WI38 (cell line): Measurements from ENCODE around the gene CSNK2A3.

Source experiments
- H3K4me3 ChIP-seq: 2 replicates; pipeline ENCODE4 v1.5.1; 2011; ENCODE audit warnings: low read depth, mild to moderate bottlenecking, control low read depth, low read length
- CTCF ChIP-seq: IDR thresholded peaks from 2 replicates; pipeline ENCODE4 v1.5.1; 2012; ENCODE audit warnings: low read depth, mild to moderate bottlenecking, control low read depth, low read length

The CSNK2A3 gene

DNA sequence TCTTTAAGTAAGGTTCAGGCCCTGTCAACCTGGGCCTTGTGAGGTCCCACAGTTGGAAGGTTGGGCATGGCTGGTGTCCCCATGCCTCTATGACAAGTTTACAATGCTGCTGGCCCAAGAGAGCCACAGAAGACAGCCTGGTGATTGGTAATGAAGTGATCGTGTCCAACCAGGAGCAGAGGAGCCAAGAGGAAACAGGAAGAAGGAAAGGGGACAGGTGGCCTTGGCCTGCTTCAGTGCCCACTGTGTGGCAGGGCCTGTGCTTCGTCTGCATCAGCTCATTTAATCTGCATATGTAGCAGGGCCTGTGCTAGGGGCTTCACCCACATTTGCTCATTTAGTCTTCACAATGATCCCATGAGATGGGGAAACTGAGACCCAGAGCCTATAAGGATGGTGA, 42.1 kb upstream of the CSNK2A3 start:
- TF ChIP-seq CTCF, result no peak
- H3K4me3 ChIP-seq, result no peak overlapping the region

DNA sequence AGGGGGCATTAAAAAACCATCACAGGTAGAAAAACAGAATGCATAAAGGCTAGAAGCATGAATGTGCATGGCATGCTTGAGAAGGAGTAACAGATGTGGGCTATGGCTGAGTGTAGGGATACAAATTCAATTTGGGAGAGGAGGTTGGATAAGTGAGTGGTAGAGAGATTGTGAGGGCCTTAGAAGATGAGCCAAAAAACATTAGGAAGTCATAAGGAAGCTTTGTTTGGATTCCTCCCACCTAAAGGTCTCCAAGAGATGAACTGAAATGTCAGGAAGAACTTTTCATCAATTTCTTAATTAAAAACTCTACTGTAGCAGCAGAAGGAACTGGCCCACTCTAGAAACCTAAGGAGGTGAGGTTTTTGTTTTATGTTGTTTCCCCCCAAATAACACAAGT, 41.2 kb upstream of the CSNK2A3 start:
- H3K4me3 ChIP-seq, result no peak overlapping the region
- no peak for TF ChIP-seq CTCF

DNA sequence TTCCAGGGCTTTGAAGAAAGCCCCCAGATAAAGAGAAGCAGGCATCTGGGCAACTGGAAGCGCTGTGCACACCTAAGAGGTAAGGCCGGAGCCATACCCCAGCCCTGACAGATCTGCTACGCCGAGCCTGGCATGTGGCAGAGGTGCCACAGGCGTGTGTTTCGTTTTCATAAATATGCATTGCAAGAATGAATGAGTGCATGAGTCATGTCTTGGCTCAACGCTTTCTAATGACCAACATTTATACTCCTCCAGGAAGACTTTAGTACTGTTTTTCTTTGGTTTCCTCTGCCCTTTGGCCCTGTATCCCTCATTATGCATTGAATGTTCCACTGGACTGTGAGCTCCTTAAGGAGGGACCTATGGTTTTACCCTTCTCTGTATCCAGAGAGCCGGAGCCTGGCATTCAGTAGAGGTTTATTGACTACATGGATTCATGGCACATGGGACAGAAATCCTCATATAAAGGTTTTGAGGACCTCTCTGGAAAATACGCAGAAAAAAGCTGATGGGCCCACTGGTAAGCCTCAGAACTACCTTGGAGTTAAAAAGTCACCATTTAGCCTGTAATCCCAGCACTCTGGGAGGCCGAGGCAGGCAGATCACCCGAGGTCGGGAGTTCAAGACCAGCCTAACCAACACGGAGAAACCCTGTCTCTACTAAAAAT, 38.9 kb upstream of the CSNK2A3 start:
- H3K4me3 ChIP-seq, result no peak overlapping the region
- TF ChIP-seq CTCF, result no peak

DNA sequence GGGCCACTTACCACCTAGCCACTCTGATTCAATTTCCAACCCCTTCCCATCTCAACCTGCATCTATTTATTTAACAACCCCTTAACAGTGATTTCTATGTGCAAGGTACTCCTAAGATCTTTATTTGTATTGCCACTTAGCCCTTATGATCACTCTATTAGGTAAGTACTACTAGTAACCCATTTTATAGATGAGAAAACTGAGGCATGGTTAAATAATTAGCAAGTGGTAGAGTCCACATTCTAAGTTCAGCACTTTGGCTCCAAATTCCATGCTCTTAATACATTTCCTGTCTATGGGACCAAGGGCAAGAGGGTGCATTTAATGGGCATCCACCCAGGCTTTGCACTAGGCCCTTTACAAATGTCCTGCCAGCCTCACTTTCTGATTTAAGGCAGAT, 38.1 kb upstream of the CSNK2A3 start:
- no peak overlapping the region for H3K4me3 ChIP-seq
- no peak for TF ChIP-seq CTCF

DNA sequence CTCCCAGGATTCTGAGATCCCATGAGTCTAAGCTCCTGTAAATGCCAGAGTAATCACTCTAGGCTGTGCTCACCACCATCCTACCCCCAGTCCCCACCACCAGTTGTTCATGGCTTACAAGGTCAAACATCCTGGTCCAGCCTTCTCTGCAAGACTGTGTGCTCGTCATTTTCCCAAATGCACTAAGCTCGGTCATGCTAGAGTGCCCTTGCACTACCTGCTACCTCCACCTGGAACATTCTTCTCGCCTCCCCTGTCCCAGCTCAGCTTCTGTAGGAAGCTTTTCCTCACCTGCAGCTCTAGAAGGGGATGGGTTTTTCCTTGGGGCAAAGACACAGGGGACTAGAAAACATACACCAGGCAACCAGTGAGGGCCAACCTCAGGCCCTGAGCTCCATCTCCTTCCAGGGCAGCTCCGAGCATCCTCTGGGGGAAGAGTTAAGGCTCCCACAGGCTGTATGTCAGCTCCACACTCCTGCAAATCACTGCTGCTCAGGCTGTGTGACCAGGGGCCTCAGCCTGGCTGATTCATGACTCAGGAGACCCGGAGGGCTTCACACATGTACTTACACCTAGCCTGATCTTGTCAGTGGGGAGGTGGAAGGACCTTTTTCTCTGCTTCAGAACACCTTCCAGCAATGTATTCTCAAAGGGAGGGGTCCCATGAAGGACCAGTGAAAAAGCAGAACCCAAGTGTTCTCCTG, 37.2 kb upstream of the CSNK2A3 start:
- H3K4me3 ChIP-seq, result no peak overlapping the region
- TF ChIP-seq CTCF, result no peak

DNA sequence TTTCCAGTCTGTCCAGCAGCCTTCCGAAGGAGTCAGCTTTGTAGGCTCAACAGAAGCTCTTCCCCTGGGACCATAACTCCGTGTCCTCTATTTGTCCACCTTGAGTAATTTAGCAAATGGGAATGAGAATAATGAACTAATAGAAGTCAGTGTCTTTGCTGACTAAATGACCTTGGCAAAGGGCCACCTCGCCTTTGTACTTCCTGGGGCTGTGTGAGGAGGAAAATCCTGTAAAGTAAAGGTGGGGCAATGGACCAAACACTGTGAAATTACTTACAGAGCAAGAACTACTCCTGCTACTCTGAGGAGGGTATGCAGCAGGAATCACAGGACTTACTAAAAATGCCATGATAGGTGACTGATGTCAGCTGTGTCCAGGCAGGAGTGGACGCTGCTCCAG, 36.2 kb upstream of the CSNK2A3 start:
- TF ChIP-seq CTCF, result no peak
- no peak overlapping the region for H3K4me3 ChIP-seq

DNA sequence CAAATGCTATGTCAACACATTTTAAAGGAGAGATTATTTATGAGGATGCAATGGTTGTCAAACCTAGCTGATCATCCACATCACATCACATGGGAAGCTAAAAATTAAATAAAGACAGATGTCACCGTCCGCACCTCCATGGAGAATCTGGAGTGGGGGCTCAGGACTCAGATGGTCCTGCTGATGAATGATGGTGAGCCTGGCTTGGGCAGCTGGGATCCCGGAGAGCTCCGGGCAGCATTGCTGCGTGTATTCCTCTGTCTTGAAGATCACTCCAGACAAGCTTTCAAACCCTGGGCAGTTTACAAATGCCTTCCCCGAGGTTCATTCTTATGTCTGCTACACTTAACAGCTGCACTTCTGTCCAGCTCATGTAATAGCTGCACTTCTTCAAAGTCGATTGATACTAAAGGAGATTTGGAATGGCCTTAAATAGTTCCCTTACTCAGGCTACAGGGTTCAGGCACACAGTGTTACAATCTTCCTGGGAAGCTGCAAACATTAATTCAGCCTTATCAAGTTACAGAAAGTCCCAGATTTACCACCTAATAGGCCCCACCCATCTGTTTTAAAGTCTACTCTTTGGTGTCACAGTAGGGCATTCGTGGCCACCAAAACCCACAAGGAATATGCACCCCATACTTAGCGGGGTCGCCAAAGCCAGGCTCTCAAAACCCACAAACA, 34.7 kb upstream of the CSNK2A3 start:
- no peak overlapping the region for H3K4me3 ChIP-seq
- no peak for TF ChIP-seq CTCF
